ENCODE results near the gene GPR3. TPM values are rescaled to one million over a fixed set of nuclear protein-coding genes. Genes with fewer than 3 reads are reported as not detected.

GPR3 gene
- total and polyA plus RNA-seq, 2 donors (not counting 3 experiments of a cell fraction or from before 2014, with no cell fraction given): 1.8 TPM

DNA sequence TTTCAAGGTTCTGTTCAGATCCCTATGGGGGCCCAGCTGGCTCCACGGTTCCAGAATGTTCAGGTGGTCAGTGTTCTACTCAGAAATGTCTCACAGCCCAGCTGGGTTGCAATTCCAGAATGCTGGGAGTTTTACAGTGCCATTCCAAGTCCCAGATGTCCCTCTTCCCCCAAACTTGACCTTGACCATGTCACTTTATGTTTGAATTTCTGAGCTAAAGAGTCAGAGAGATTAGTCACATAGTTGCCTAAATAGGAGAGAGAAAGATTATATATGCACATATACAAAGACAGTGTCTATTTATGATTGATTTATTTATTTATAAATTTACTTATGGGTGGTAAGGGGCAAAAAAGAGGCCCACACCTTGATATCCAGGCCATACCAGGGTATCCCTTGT is 2.5 kb downstream of the GPR3 start:
- no peaks in the 10 kb centered on the region for H3K27me3 ChIP-seq (ENCODE audit: control insufficient read depth in 2 of 2, insufficient read depth in 2 of 2, low read length in 2 of 2)
- TF ChIP-seq FOS (IDR thresholded peaks at IDR 0.05; ENCODE audit: borderline replicate concordance, insufficient read depth, low read length): no peak
- TF ChIP-seq, protein P1, sequence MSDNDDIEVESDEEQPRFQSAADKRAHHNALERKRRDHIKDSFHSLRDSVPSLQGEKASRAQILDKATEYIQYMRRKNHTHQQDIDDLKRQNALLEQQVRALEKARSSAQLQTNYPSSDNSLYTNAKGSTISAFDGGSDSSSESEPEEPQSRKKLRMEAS (IDR thresholded peaks at IDR 0.05; ENCODE audit: insufficient read depth, insufficient read length): no peak
- ChIA-PET POLR2A (interaction anchor here (1.1 kb wide), 1 partner anchor 29 kb away, joined by 3 read pairs; no protein-coding TSS in a partner anchor), CTCF (interaction anchor here (0.8 to 6.6 kb wide), 35 partner anchors 9 to 351 kb away, joined by 3 to 275 read pairs (median 3); partner anchors contain the start of genes AHDC1, CD164L2 and MAP3K6)
- peaks cover 11% of the 10 kb centered on the region for H3K4me1 ChIP-seq (ENCODE audit: control insufficient read depth, extremely low read depth, insufficient read depth, low read length)
- H3K27ac ChIP-seq (ENCODE audit: insufficient read depth, low read depth, low read length): no peak overlapping the region
- BruUV-seq (replicated peaks): TSS peak; percentile 55
- H3K4me2 ChIP-seq (ENCODE audit: insufficient read depth, low read length): no peak overlapping the region
- H3K9me1 ChIP-seq (replicated peaks; ENCODE audit: control insufficient read depth, extremely low read depth, insufficient read depth, low read length): no peaks in the 10 kb centered on the region
- no peak overlapping the region for H3K4me3 ChIP-seq (replicated peaks in 1 of 3; ENCODE audit: insufficient read depth in 1 of 3, low read depth in 1 of 3, low read length in 3 of 3)
- no peaks in the 10 kb centered on the region for H3K9me3 ChIP-seq (replicated peaks; ENCODE audit: control insufficient read depth, insufficient read depth, low read length)
- dilution Hi-C loops (cut with MboI; ENCODE audit: extremely low pct_ligation_motif_present, low sequenced_read_pairs) (no loop called here), intact Hi-C loops (cut with micrococcal nuclease) (loop anchor here (1.0 to 10.0 kb wide), 5 partner anchors 38 to 353 kb away; partner anchors contain the start of gene TMEM222)
- FAIRE-seq (no peak), DNase-seq (ENCODE audit: low read depth, low spot score) (no peak)
- no peak overlapping the region for H3K9ac ChIP-seq (replicated peaks; ENCODE audit: extremely low read depth, insufficient read depth, low read length)
- H2AFZ ChIP-seq (ENCODE audit: low read depth, low read length): no peak overlapping the region
- H3K79me2 ChIP-seq (ENCODE audit: control insufficient read depth, insufficient read depth, low read length): peaks cover 5% of the 10 kb centered on the region
- H4K20me1 ChIP-seq (replicated peaks; ENCODE audit: control insufficient read depth, extremely low read depth, insufficient read depth, low read length): no peaks in the 10 kb centered on the region
- H3K36me3 ChIP-seq (ENCODE audit: control insufficient read depth in 2 of 2, extremely low read depth in 1 of 2, insufficient read depth in 2 of 2, low read length in 2 of 2): no peaks in the 10 kb centered on the region

- Histone ChIP-seq H4K20me1 (replicated peaks; ENCODE audit: control insufficient read depth, extremely low read depth, insufficient read depth, low read length) (no peaks in the 10 kb centered on the region), H2AFZ (ENCODE audit: low read depth, low read length) (no peak overlapping the region), H3K79me2 (ENCODE audit: control insufficient read depth, insufficient read depth, low read length) (peaks cover 5% of the 10 kb centered on the region), H3K27me3 (ENCODE audit: control insufficient read depth in 2 of 2, insufficient read depth in 2 of 2, low read length in 2 of 2) (no peaks in the 10 kb centered on the region), H3K27ac (ENCODE audit: insufficient read depth, low read depth, low read length) (no peak overlapping the region), H3K9me1 (replicated peaks; ENCODE audit: control insufficient read depth, extremely low read depth, insufficient read depth, low read length) (no peaks in the 10 kb centered on the region), H3K4me1 (ENCODE audit: control insufficient read depth, extremely low read depth, insufficient read depth, low read length) (peaks cover 11% of the 10 kb centered on the region), H3K4me2 (ENCODE audit: insufficient read depth, low read length) (no peak overlapping the region), H3K4me3 (replicated peaks in 1 of 3; ENCODE audit: insufficient read depth in 1 of 3, low read depth in 1 of 3, low read length in 3 of 3) (no peak overlapping the region), H3K9me3 (replicated peaks; ENCODE audit: control insufficient read depth, insufficient read depth, low read length) (no peaks in the 10 kb centered on the region), H3K36me3 (ENCODE audit: control insufficient read depth in 2 of 2, extremely low read depth in 1 of 2, insufficient read depth in 2 of 2, low read length in 2 of 2) (no peaks in the 10 kb centered on the region), H3K9ac (replicated peaks; ENCODE audit: extremely low read depth, insufficient read depth, low read length) (no peak overlapping the region)
- intact Hi-C loops (cut with micrococcal nuclease): loop anchor here (1.0 to 10.0 kb wide), 3 partner anchors 38 to 281 kb away; no protein-coding TSS in a partner anchor
- ChIA-PET POLR2A (interaction anchor here (0.7 to 1.1 kb wide), 2 partner anchors 30 to 84 kb away, joined by 3 read pairs; no protein-coding TSS in a partner anchor), CTCF (interaction anchor here (0.6 to 6.6 kb wide), 45 partner anchors 10 to 351 kb away, joined by 3 to 275 read pairs (median 3); partner anchors contain the start of genes AHDC1, CD164L2, MAP3K6 and WASF2)
- DNase-seq (ENCODE audit: low read depth, low spot score) (peak; percentile 59), FAIRE-seq (peak; percentile 85)
- TF ChIP-seq MYC (IDR thresholded peaks at IDR 0.05; ENCODE audit: low read depth, low read length): no peak
- TF ChIP-seq CTCF (IDR thresholded peaks at IDR 0.05; ENCODE audit: extremely low read depth in 1 of 2, insufficient read depth in 1 of 2, low read depth in 1 of 2, low read length in 2 of 2): peak; percentile 94 to 95
- dilution Hi-C loops (cut with MboI; ENCODE audit: extremely low pct_ligation_motif_present, low sequenced_read_pairs): no loop called here
- BruUV-seq (replicated peaks): no TSS peak
Measured at GRCh38 chr1:27395441-27396195, 3.2 kb downstream of the GPR3 start.
